Karpas-422 (cell line): ENCODE data around the gene FGFRL1. TPM values are rescaled to one million over a fixed set of nuclear protein-coding genes. Genes with fewer than 3 reads are reported as not detected.
"Not testable (repeated sequence)": the region's sequence is repeated elsewhere in the genome, so short reads cannot be mapped to it uniquely, and the experiment has no call there.

Experiments
- DNase-seq: peaks from one replicate; pipeline ENCODE4 v3.0.0-alpha.2; 2015
- H2AFZ ChIP-seq: fragments of 200-600 bp; sonication (generic); 2 replicates; pipeline ENCODE4 v1.6.1; 2014; ENCODE audit warnings: antibody characterized with exemption, low read length, mixed read lengths
- H3K27ac ChIP-seq: fragments of 200-600 bp; sonication (generic); 2 replicates; pipeline ENCODE4 v1.5.1; 2014; ENCODE audit warnings: mild to moderate bottlenecking, low read length, moderate library complexity
- H3K27me3 ChIP-seq: fragments of 200-600 bp; sonication (generic); 2 replicates; pipeline ENCODE4 v1.6.1; 2014; ENCODE audit warnings: low read length, mixed read lengths
- H3K36me3 ChIP-seq: fragments of 200-600 bp; sonication (generic); 2 replicates; pipeline ENCODE4 v1.6.1; 2014; ENCODE audit warnings: low read length, mixed read lengths; ENCODE audit not compliant: insufficient read depth
- H3K4me1 ChIP-seq: fragments of 200-600 bp; sonication (generic); 2 replicates; pipeline ENCODE4 v1.6.1; 2014; ENCODE audit warnings: mild to moderate bottlenecking, low read length, mixed read lengths
- H3K4me2 ChIP-seq: fragments of 200-600 bp; sonication (generic); 2 replicates; pipeline ENCODE4 v1.6.1; 2014; ENCODE audit warnings: low read length, low read depth, mild to moderate bottlenecking; ENCODE audit not compliant: poor library complexity, severe bottlenecking
- H3K4me3 ChIP-seq: fragments of 200-600 bp; sonication (generic); 2 replicates; pipeline ENCODE4 v1.5.1; 2014; ENCODE audit warnings: mild to moderate bottlenecking, antibody characterized with exemption, low read length, mixed read lengths
- H3K79me2 ChIP-seq: fragments of 200-600 bp; sonication (generic); 2 replicates; pipeline ENCODE4 v1.6.1; 2014; ENCODE audit warnings: mild to moderate bottlenecking, low read length, mixed read lengths
- H3K9ac ChIP-seq: fragments of 200-600 bp; sonication (generic); 2 replicates; pipeline ENCODE4 v1.6.0; 2014; ENCODE audit warnings: low read length
- H3K9me2 ChIP-seq: fragments of 200-600 bp; sonication (generic), shearing (Covaris generic); replicated peaks from 2 replicates; pipeline ENCODE4 v1.6.0; 2014; ENCODE audit warnings: mild to moderate bottlenecking, low read length, moderate library complexity; ENCODE audit not compliant: insufficient read depth
- H3K9me3 ChIP-seq: fragments of 300-700, 200-600 bp; sonication (generic); 2 replicates; pipeline ENCODE4 v1.6.1; 2014; ENCODE audit warnings: low read length, mixed read lengths
- H4K20me1 ChIP-seq: fragments of 200-600 bp; sonication (generic); 2 replicates; pipeline ENCODE4 v1.6.1; 2014; ENCODE audit warnings: mild to moderate bottlenecking, antibody characterized with exemption, low read length, low read depth; ENCODE audit not compliant: insufficient read depth
- total RNA-seq: library from RNA; depleted of rRNA; stranded (reverse); fragments of >200 nt; shearing (Covaris generic); gene quantifications from 2 replicates; pipeline ENCODE4 v1.2.3, GENCODE V29; 2014; ENCODE audit warnings: low replicate concordance

The FGFRL1 gene
- total RNA-seq, 1 experiment from 2014 or later = not detected

- H3K27me3 ChIP-seq = no peaks in the 10 kb centered on the region
- no peak for DNase-seq
Measured at GRCh38 chr4:1044469-1045192, 33.2 kb downstream of the FGFRL1 start.

DNA sequence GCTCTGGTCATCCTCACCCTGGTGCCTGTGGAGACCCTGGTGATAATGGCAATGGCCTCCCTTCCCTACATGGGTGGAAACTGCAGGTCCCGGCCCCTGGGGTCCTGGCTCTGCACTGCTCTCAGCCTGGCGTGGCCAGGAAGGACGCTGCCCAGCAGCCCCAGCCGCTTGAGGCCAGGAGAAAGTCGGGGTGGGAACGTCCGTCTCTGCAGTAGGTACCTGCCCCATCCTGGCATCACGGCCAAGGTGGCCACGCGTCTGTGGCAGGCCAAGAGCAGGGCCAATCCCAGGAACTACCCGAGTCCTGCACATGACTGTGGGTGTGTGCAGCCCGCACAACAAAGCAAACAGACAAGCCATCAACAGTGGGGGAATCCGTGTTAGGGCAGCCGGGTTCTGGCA is 33.8 kb downstream of the FGFRL1 start:
- H3K27me3 ChIP-seq = no peaks in the 10 kb centered on the region
- H3K4me3 ChIP-seq = no peak overlapping the region
- H3K9me2 ChIP-seq = no peaks in the 10 kb centered on the region
- no peaks in the 10 kb centered on the region for H3K36me3 ChIP-seq
- no peaks in the 10 kb centered on the region for H3K4me1 ChIP-seq
- H3K27ac ChIP-seq = no peak overlapping the region
- H4K20me1 ChIP-seq = no peaks in the 10 kb centered on the region
- H2AFZ ChIP-seq = no peak overlapping the region
- H3K79me2 ChIP-seq = no peaks in the 10 kb centered on the region
- H3K4me2 ChIP-seq = no peak overlapping the region
- H3K9me3 ChIP-seq = no peaks in the 10 kb centered on the region
- no peak overlapping the region for H3K9ac ChIP-seq
- DNase-seq = no peak

More at GRCh38 chr4:1044469-1045192, 33.2 kb downstream of the FGFRL1 start:
- H4K20me1 ChIP-seq = no peaks in the 10 kb centered on the region
- H3K27ac ChIP-seq = no peak overlapping the region
- no peaks in the 10 kb centered on the region for H3K79me2 ChIP-seq
- H3K9me2 ChIP-seq = no peaks in the 10 kb centered on the region
- no peak overlapping the region for H2AFZ ChIP-seq
- H3K4me2 ChIP-seq = no peak overlapping the region
- H3K36me3 ChIP-seq = no peaks in the 10 kb centered on the region
- H3K9me3 ChIP-seq = no peaks in the 10 kb centered on the region
- H3K4me1 ChIP-seq = no peaks in the 10 kb centered on the region
- H3K9ac ChIP-seq = no peak overlapping the region
- H3K4me3 ChIP-seq = no peak overlapping the region

GRCh38 chr4:1045595-1046201 is 34.3 kb downstream of the FGFRL1 start:
- Histone ChIP-seq H3K27ac (no peak overlapping the region), H3K9me2 (no peaks in the 10 kb centered on the region), H3K27me3 (no peaks in the 10 kb centered on the region), H3K9me3 (no peaks in the 10 kb centered on the region), H2AFZ (no peak overlapping the region), H3K9ac (no peak overlapping the region), H3K79me2 (no peaks in the 10 kb centered on the region), H3K4me2 (no peak overlapping the region), H3K4me3 (no peak overlapping the region), H4K20me1 (no peaks in the 10 kb centered on the region), H3K36me3 (no peaks in the 10 kb centered on the region), H3K4me1 (no peaks in the 10 kb centered on the region)
- no peak for DNase-seq

DNA sequence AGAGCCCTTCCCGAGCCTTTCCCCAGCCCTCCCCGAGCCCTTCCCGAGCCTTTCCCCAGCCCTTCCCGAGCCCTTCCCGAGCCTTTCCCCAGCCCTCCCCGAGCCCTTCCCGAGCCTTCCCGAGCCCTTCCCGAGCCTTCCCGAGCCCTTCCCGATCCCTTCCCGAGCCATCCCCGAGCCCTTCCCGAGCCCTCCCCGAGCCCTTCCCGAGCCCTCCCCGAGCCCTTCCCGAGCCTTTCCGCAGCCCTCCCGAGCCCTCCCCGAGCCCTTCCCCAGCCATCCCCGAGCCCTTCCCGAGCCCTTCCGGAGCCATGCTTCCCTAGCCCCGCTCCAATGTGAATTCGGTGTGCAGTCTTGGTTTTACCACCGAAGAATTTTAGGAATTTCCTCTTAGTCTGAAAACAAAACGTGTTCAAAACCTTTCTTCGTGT is 35.2 kb downstream of the FGFRL1 start:
- H3K4me2 ChIP-seq, H3K79me2 ChIP-seq, H3K9ac ChIP-seq, H3K9me2 ChIP-seq, H3K27ac ChIP-seq, H2AFZ ChIP-seq, H3K4me1 ChIP-seq, H4K20me1 ChIP-seq, H3K36me3 ChIP-seq, H3K9me3 ChIP-seq, H3K27me3 ChIP-seq, H3K4me3 ChIP-seq: not testable (repeated sequence)
- peak; percentile 63 for DNase-seq

DNA sequence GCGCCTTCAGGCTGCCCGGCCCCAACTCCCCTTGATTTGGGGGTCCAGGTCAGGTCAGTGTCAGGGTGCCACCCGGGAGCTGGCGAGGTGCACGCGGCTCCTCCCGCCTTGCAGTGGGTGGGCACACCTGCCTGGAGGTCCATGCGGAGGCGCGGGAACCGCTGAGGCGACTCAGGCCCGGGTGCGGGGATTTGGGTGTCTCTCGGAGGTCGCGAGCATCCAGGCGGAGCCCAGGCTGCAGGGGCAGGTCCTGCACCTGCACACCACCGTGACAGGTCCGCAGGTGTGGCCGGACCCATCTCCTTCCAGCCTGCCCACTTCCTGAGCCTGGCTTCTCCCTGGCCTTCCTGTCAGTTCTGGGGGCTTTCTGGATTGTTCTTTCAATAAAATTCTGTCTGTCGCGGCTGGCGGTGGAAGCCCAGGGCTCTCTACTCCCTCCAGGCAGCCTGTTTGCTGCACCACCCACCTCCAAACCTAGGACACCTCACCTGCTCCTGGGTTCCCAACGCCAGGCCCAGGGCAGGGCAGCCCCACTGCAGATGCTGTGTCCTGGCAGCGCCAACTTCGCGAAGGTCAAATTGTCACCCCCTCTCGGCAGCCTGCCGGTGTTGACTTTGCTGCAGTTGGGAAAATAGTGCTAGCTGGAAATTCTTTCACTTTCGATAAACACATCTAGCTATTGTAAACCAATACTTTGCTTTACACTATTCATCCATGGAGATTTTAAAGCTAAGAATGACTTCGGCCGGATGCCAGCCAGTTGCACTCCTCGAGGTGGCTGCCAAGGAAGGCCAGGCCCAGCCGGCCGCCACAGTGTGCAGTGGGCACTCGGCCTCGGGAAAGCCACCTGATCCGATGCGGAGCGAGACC is 35.9 kb downstream of the FGFRL1 start:
- H3K4me1 ChIP-seq = no peaks in the 10 kb centered on the region
- H3K36me3 ChIP-seq = no peaks in the 10 kb centered on the region
- H3K9me3 ChIP-seq = no peaks in the 10 kb centered on the region
- no peak overlapping the region for H3K4me3 ChIP-seq
- no peak overlapping the region for H2AFZ ChIP-seq
- no peaks in the 10 kb centered on the region for H4K20me1 ChIP-seq
- no peaks in the 10 kb centered on the region for H3K79me2 ChIP-seq
- H3K27me3 ChIP-seq = no peaks in the 10 kb centered on the region
- H3K9ac ChIP-seq = no peak overlapping the region
- no peak overlapping the region for H3K4me2 ChIP-seq
- H3K27ac ChIP-seq = no peak overlapping the region
- no peaks in the 10 kb centered on the region for H3K9me2 ChIP-seq
- DNase-seq = no peak

DNA sequence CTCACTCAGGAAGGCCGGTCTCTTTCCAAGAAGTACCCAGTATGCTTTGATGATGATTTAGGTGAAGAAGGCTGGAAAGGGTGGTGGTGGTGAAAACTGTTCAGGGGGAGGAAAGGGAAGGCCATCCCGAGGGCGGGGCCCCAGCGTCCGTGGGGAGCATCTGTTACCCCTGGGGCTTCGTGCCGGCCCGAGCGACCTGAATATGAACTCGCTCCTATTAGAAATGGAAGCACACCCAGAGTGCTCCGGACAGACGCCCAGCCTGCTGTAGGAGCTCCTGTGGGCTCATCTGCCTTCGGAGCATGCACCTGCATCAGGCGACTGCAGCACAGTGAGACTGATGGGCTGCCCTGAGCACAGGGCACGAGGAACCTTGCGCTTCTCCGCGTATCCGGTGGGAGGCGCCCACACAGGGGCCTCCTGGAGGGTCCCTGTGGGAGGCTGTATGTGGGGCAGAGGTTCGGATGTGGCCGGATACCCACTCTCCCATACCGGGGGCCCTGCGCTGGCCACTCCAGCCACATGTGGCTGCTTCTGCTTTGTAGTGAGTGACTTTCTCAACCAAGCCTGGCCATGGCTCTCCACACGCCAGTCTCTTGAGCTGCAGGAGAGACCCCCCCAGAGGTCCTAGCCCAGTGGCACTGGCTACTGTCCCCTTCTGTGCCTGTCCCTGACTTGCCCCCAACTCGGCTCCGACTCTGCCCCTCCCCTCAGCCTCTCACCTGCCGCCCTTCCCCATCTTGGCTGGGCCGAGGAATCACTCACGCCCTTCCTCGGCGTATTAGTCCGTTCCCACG is 36.7 kb downstream of the FGFRL1 start:
- Histone ChIP-seq H3K9me3 (no peaks in the 10 kb centered on the region), H3K9me2 (no peaks in the 10 kb centered on the region), H3K4me2 (no peak overlapping the region), H3K4me1 (no peaks in the 10 kb centered on the region), H3K9ac (no peak overlapping the region), H3K27ac (no peak overlapping the region), H2AFZ (no peak overlapping the region), H3K36me3 (no peaks in the 10 kb centered on the region), H4K20me1 (no peaks in the 10 kb centered on the region), H3K4me3 (no peak overlapping the region), H3K27me3 (no peaks in the 10 kb centered on the region), H3K79me2 (no peaks in the 10 kb centered on the region)
- DNase-seq = no peak

GRCh38 chr4:1048773-1049590 is 37.6 kb downstream of the FGFRL1 start:
- no peak overlapping the region for H2AFZ ChIP-seq
- no peak for DNase-seq

More at GRCh38 chr4:1048773-1049590, 37.6 kb downstream of the FGFRL1 start:
- no peak overlapping the region for H3K27ac ChIP-seq
- no peaks in the 10 kb centered on the region for H3K27me3 ChIP-seq
- H3K9me3 ChIP-seq = no peaks in the 10 kb centered on the region
- H3K4me2 ChIP-seq = no peak overlapping the region
- H3K9ac ChIP-seq = no peak overlapping the region
- no peaks in the 10 kb centered on the region for H3K79me2 ChIP-seq
- no peaks in the 10 kb centered on the region for H4K20me1 ChIP-seq
- H3K36me3 ChIP-seq = no peaks in the 10 kb centered on the region
- no peaks in the 10 kb centered on the region for H3K9me2 ChIP-seq
- H3K4me3 ChIP-seq = no peak overlapping the region
- H3K4me1 ChIP-seq = no peaks in the 10 kb centered on the region
